BJ (cell line): ENCODE data around the gene COL18A1. TPM values are rescaled to one million over a fixed set of nuclear protein-coding genes. Genes with fewer than 3 reads are reported as not detected.

Experiments
- CTCF ChIA-PET: fragments of 350-600 bp; formaldehyde crosslinking; extraction: SDS; loops from one replicate; lab custom pipeline; 2021; ENCODE audit warnings: antibody characterized with exemption, inconsistent platforms; lab: Yijun Ruan, JAX
- POLR2A ChIA-PET: fragments of 300-600 bp; sonication (Branson Sonifier 250); formaldehyde crosslinking; extraction: SDS; loops from one replicate; lab custom pipeline; 2021; ENCODE audit warnings: antibody characterized with exemption; lab: Charles Lee
- DNase-seq: peaks from one replicate; pipeline ENCODE4 v3.0.0-alpha.2; 2011; ENCODE audit warnings: low read depth
- H3K27me3 ChIP-seq: 2 replicates; pipeline ENCODE4 v1.6.0; 2011; ENCODE audit warnings: low read length; ENCODE audit not compliant: control insufficient read depth, insufficient read depth
- H3K36me3 ChIP-seq: 2 replicates; pipeline ENCODE4 v1.5.1; 2011; ENCODE audit warnings: low read length; ENCODE audit not compliant: control insufficient read depth, insufficient read depth
- H3K4me3 ChIP-seq: 2 replicates; pipeline ENCODE4 v1.5.1; 2011; ENCODE audit warnings: low read depth, mild to moderate bottlenecking, control low read depth, low read length
- polyA plus RNA-seq: library from polyadenylated mRNA; depleted of rRNA; stranded (reverse); fragments of >200 nt; gene quantifications from 2 replicates; pipeline ENCODE4 v1.2.3, GENCODE V29; 2011
- TF ChIP-seq, protein P1 (sequence below): IDR thresholded peaks from 2 replicates; pipeline ENCODE4 v1.5.1; 2011; ENCODE audit warnings: low read depth, mild to moderate bottlenecking, control low read depth, inconsistent platforms, low read length, moderate library complexity; ENCODE audit not compliant: insufficient read depth

Gene COL18A1
- polyA plus RNA-seq, 1 experiment = 99.7 TPM

DNA sequence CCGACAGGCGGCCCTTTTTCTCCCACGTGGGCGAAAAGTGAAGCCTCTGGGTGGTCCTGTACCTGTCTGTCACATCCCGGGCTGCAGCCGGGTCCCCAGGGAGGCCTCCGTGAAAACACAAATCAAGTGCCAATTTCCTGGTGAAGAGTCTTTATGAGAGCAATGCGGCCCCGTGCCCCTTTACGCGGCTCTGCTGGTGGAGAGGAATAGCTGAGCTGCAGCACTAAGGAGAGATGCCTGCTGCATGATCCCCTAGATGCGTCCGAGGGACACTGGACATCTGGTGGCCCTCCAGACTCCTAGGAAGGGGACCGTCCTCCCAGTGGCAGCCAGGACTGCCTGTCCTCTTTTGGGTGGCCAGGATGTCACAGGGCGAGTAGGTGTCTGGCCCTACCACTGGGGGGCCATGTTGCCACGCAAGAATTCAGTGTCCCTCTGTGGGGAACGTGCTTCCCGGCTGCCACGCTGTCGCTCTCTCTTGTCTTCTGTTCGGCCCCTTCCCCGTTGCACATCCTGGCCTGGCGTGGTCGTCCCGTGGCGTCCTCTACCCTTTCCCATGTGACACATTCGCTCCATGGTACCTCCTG lies 38.7 kb downstream of the COL18A1 start:
- TF ChIP-seq, protein P1, sequence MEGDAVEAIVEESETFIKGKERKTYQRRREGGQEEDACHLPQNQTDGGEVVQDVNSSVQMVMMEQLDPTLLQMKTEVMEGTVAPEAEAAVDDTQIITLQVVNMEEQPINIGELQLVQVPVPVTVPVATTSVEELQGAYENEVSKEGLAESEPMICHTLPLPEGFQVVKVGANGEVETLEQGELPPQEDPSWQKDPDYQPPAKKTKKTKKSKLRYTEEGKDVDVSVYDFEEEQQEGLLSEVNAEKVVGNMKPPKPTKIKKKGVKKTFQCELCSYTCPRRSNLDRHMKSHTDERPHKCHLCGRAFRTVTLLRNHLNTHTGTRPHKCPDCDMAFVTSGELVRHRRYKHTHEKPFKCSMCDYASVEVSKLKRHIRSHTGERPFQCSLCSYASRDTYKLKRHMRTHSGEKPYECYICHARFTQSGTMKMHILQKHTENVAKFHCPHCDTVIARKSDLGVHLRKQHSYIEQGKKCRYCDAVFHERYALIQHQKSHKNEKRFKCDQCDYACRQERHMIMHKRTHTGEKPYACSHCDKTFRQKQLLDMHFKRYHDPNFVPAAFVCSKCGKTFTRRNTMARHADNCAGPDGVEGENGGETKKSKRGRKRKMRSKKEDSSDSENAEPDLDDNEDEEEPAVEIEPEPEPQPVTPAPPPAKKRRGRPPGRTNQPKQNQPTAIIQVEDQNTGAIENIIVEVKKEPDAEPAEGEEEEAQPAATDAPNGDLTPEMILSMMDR = 0 out of 2 replicates have a peak, but pooled peaks have one; percentile 18
- DNase-seq = no peak
- 0 out of 2 replicates have a peak, but pooled peaks cover 2% of the 10 kb centered on the region for H3K36me3 ChIP-seq
- ChIA-PET POLR2A (no interaction called here), CTCF (interaction anchor here (1.1 to 1.4 kb wide), 2 partner anchors 153 to 303 kb away, joined by 3 to 8 read pairs; no protein-coding TSS in a partner anchor)
- no peak overlapping the region for H3K4me3 ChIP-seq
- no peaks in the 10 kb centered on the region for H3K27me3 ChIP-seq

DNA sequence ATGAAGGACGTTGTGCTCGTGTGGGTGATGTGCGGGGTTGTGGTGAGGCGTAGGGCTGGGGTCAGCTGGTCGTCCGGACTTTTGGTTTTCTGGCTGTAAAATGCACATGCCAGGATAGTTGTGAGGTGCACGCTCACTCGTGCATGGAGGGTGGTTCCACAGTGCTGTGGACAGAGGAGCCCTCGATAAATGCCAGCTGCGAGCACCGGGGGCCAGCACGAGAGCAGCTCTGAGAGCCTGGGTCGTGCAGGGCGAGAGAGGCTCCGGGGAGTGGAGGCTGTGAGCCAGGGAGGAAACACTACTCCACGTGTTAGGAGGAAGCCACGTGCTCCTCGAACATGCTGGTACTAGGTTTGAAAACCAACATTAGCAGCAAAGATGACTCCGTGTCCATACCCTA lies 39.4 kb downstream of the COL18A1 start:
- CTCF ChIA-PET = interaction anchor here (0.6 kb wide), 1 partner anchor 427 kb away, joined by 3 read pairs; no protein-coding TSS in a partner anchor
- no peak for DNase-seq
- H3K4me3 ChIP-seq = no peak overlapping the region
- no peaks in the 10 kb centered on the region for H3K27me3 ChIP-seq
- TF ChIP-seq, protein P1 = no peak
- POLR2A ChIA-PET = no interaction called here
- H3K36me3 ChIP-seq = 0 out of 2 replicates have a peak, but pooled peaks cover 2% of the 10 kb centered on the region

DNA sequence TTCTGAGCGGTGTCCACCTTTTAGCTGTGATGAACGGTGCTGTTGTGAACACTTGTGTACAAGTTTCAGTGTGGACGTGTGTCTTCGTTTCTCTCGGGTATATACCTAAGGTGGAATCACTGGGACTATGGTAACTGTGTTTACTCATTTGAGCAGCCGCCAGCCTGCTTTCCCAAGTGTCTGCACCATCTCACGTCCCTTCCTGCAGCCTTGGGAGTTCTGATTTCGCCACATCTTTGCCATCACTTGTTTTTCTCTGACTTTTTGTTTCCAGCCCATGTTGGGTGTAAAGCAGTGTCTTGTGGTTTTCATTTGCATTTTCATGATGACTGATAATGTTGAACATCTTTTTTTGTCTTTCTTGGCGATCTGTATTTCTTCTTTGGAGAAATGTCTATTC lies 40.4 kb downstream of the COL18A1 start:
- TF ChIP-seq, protein P1 = no peak
- DNase-seq = no peak
- ChIA-PET CTCF (interaction anchor here (0.9 to 1.3 kb wide), 2 partner anchors 153 to 305 kb away, joined by 3 to 4 read pairs; no protein-coding TSS in a partner anchor), POLR2A (no interaction called here)
- 0 out of 2 replicates have a peak, but pooled peaks cover 2% of the 10 kb centered on the region for H3K36me3 ChIP-seq
- H3K4me3 ChIP-seq = no peak overlapping the region
- H3K27me3 ChIP-seq = no peaks in the 10 kb centered on the region

DNA sequence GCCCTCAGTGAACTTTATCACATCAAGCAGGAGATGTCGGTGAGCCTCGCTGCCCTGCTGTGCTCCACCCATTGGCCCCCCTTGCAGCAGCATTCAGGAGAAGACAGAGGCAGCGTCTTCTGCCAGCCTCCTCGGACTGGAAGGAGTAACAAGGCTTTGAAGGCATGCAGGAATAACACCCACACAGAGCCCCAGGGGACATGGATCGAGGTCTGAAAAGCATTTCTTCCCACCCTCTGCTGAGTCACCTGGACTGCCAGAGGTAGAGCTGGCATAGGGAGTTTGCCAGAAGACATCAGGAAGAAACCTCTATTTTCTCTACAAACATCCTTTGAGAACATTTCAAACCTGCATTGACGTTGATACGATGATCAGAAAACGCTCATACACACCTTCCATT lies 42.9 kb downstream of the COL18A1 start:
- Histone ChIP-seq H3K27me3 (no peaks in the 10 kb centered on the region), H3K4me3 (no peak overlapping the region), H3K36me3 (peaks cover 2% of the 10 kb centered on the region; the same call in 1 of the 2 replicates)
- DNase-seq = no peak
- TF ChIP-seq, protein P1 = no peak
- ChIA-PET CTCF (no interaction called here), POLR2A (no interaction called here)

DNA sequence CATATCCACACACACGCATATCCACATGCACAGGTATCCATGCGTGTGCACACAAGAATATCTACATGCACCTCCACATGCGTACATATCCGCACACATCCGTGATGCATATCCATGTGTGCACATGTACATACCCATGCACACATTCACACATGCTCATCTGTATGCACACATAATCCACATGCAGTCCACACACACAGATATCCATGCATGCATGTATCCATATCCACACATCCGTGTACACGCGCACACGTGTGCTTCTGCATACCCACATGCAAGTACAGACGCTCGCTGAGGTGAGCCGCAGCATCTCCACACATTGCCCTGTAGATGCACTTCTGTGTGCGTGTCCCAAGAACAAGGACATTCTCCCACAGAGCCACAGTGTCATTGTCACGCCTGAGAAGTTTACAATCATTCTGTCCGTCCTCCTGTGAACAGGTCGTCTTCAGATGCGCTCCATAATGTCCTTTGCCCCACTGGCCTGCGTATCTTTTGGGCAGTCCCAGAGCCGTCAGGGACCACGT lies 43.4 kb downstream of the COL18A1 start:
- no peak for DNase-seq
- POLR2A ChIA-PET = no interaction called here
- TF ChIP-seq, protein P1 = no peak
- CTCF ChIA-PET = interaction anchor here (4.4 kb wide), 1 partner anchor 8 kb away, joined by 18 read pairs; no protein-coding TSS in a partner anchor
- no peaks in the 10 kb centered on the region for H3K27me3 ChIP-seq
- no peak overlapping the region for H3K4me3 ChIP-seq
- H3K36me3 ChIP-seq = peaks cover 2% of the 10 kb centered on the region; the same call in 1 of the 2 replicates
